Fibroblast of lung (primary cell): ENCODE results near the gene BRINP3. TPM values are rescaled to one million over a fixed set of nuclear protein-coding genes. Genes with fewer than 3 reads are reported as not detected.

Source experiments
- DNase-seq, 2 donors: peaks; one replicate each; pipeline versions ENCODE4 v3.0.0 to v3.0.0-alpha.2; 2010; ENCODE audit warnings: low read depth in 2 of 2
- H2AFZ ChIP-seq: 2 replicates; pipeline ENCODE4 v1.5.1; 2012; ENCODE audit warnings: low read length, control low read depth, inconsistent platforms
- H3K27ac ChIP-seq: 2 replicates; pipeline ENCODE4 v1.5.1; 2011; ENCODE audit warnings: low read length, control low read depth; ENCODE audit not compliant: insufficient read depth
- H3K27me3 ChIP-seq: 2 replicates; pipeline ENCODE4 v1.5.1; 2011; ENCODE audit warnings: mild to moderate bottlenecking, low read length; ENCODE audit not compliant: control insufficient read depth, insufficient read depth
- H3K36me3 ChIP-seq: 2 replicates; pipeline ENCODE4 v1.5.1; 2011; ENCODE audit warnings: low read length; ENCODE audit not compliant: control insufficient read depth, insufficient read depth
- H3K4me1 ChIP-seq: 2 replicates; pipeline ENCODE4 v1.5.1; 2011; ENCODE audit warnings: low read length; ENCODE audit not compliant: control insufficient read depth, insufficient read depth; ENCODE audit errors: extremely low read depth
- H3K4me2 ChIP-seq: 2 replicates; pipeline ENCODE4 v1.5.1; 2011; ENCODE audit warnings: low read length, control low read depth; ENCODE audit not compliant: insufficient read depth; ENCODE audit errors: extremely low read depth
- H3K4me3 ChIP-seq, 4 experiments: fragments of 200-600 bp in 1 of 4; sonication (generic) in 1 of 4; replicated peaks in 1 of 4; 2 replicates each; pipeline ENCODE4 v1.5.1; 2011 to 2016; ENCODE audit warnings: low read length in 4 of 4, low read depth in 3 of 4, mild to moderate bottlenecking in 3 of 4, control low read depth in 2 of 4, inconsistent platforms in 1 of 4, mixed read lengths in 1 of 4; ENCODE audit not compliant: insufficient read depth in 1 of 4; ENCODE audit errors: control extremely low read depth in 1 of 4
- H3K79me2 ChIP-seq: 2 replicates; pipeline ENCODE4 v1.5.1; 2012; ENCODE audit warnings: mild to moderate bottlenecking, low read length, inconsistent platforms; ENCODE audit not compliant: control insufficient read depth, insufficient read depth
- H3K9ac ChIP-seq: 2 replicates; pipeline ENCODE4 v1.5.1; 2011; ENCODE audit warnings: mild to moderate bottlenecking, low read length, control low read depth; ENCODE audit not compliant: insufficient read depth
- H3K9me3 ChIP-seq: 2 replicates; pipeline ENCODE4 v1.5.1; 2012; ENCODE audit warnings: low read depth, low read length; ENCODE audit not compliant: control insufficient read depth, insufficient read depth
- H4K20me1 ChIP-seq: 2 replicates; pipeline ENCODE4 v1.5.1; 2011; ENCODE audit warnings: low read length; ENCODE audit not compliant: control insufficient read depth, insufficient read depth; ENCODE audit errors: extremely low read depth
- EZH2 ChIP-seq: IDR thresholded peaks from 2 replicates; pipeline ENCODE4 v1.5.1; 2012; ENCODE audit warnings: low read length, control low read depth, mild to moderate bottlenecking; ENCODE audit errors: missing control alignments
- polyA plus RNA-seq, 2 donors: library from polyadenylated mRNA; depleted of rRNA in 1 of 2; stranded (reverse) in 1 of 2; unstranded in 1 of 2; fragments of >200 nt; gene quantifications; 2 replicates each; pipeline ENCODE4 v1.2.1, GENCODE V29; 2011 to 2012; ENCODE audit warnings: missing spikeins in 1 of 2
- total RNA-seq: library from RNA; depleted of rRNA; stranded (reverse); fragments of >200 nt; gene quantifications from 2 replicates; pipeline ENCODE4 v1.2.1, GENCODE V29; 2014
- TF ChIP-seq, protein P1 (sequence below), 2 donors: IDR thresholded peaks in 1 of 2; conservative IDR thresholded peaks in 1 of 2; 1 replicate in 1 of 2; 2 replicates in 1 of 2; pipeline ENCODE4 v1.5.1; 2011 to 2012; ENCODE audit warnings: low read length in 2 of 2, control low read depth in 1 of 2, inconsistent platforms in 1 of 2, low read depth in 1 of 2, mild to moderate bottlenecking in 1 of 2

The BRINP3 gene
- total and polyA plus RNA-seq, 2 donors (not counting 1 experiment from before 2014, with no cell fraction given) = 0.26 to 18.8 TPM

DNA sequence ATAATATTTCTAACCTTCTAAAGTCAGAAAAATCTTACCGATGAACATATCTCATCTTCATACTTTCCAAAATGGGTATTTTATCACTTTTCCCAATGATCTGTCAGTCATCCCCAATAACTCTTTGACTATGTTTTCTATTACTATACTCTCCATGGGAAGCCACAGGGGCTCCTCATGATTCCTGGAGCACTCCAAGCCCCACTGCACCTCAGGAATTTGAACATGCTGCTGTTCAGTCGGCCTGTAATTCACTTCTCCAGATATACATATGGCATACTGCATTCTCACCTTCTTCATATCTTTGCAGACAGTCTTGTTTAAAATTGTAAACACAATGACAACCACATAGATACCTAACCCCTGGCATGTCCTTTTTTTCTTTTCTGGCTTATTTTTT lies 333.0 kb downstream of the BRINP3 start:
- no peaks in the 10 kb centered on the region for H3K4me1 ChIP-seq
- H3K36me3 ChIP-seq = no peaks in the 10 kb centered on the region
- no peak overlapping the region for H3K9ac ChIP-seq
- no peak for DNase-seq
- H3K27me3 ChIP-seq = no peaks in the 10 kb centered on the region
- H3K9me3 ChIP-seq = no peaks in the 10 kb centered on the region
- H3K79me2 ChIP-seq = no peaks in the 10 kb centered on the region
- H2AFZ ChIP-seq = no peak overlapping the region
- no peak overlapping the region for H3K27ac ChIP-seq
- H3K4me2 ChIP-seq = no peak overlapping the region
- H3K4me3 ChIP-seq = no peak overlapping the region
- TF ChIP-seq, protein P1, sequence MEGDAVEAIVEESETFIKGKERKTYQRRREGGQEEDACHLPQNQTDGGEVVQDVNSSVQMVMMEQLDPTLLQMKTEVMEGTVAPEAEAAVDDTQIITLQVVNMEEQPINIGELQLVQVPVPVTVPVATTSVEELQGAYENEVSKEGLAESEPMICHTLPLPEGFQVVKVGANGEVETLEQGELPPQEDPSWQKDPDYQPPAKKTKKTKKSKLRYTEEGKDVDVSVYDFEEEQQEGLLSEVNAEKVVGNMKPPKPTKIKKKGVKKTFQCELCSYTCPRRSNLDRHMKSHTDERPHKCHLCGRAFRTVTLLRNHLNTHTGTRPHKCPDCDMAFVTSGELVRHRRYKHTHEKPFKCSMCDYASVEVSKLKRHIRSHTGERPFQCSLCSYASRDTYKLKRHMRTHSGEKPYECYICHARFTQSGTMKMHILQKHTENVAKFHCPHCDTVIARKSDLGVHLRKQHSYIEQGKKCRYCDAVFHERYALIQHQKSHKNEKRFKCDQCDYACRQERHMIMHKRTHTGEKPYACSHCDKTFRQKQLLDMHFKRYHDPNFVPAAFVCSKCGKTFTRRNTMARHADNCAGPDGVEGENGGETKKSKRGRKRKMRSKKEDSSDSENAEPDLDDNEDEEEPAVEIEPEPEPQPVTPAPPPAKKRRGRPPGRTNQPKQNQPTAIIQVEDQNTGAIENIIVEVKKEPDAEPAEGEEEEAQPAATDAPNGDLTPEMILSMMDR (conservative IDR thresholded peaks at IDR 0.05 in 1 of 2, IDR thresholded peaks at IDR 0.05 in 1 of 2; ENCODE audit: low read depth in 1 of 2, low read length in 2 of 2) = no peak
- TF ChIP-seq EZH2 = no peak
- no peaks in the 10 kb centered on the region for H4K20me1 ChIP-seq

DNA sequence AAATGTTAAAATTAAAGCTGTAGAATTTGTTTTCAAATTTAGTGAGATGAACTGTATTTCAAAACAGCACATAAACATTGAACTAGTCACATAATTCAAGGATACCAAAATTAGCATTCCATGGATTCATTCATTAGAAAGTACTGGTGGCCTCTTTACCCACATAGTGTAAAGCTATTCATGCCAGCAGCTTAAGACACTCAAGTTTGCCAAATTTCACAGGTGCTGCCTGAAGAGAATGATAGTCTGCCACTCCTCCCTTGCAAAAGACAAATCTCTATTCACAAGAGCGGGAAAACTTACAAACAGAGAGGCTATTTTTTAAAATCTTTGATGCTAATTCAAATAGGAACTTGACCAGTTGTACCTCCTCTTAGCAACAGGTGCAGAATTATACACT lies 337.0 kb downstream of the BRINP3 start:
- TF ChIP-seq, protein P1 (conservative IDR thresholded peaks at IDR 0.05 in 1 of 2, IDR thresholded peaks at IDR 0.05 in 1 of 2; ENCODE audit: low read depth in 1 of 2, low read length in 2 of 2) = no peak
- TF ChIP-seq EZH2 = no peak
- no peak overlapping the region for H3K4me3 ChIP-seq
- H4K20me1 ChIP-seq = no peaks in the 10 kb centered on the region
- H3K27ac ChIP-seq = no peak overlapping the region
- no peaks in the 10 kb centered on the region for H3K9me3 ChIP-seq
- no peaks in the 10 kb centered on the region for H3K79me2 ChIP-seq
- no peak for DNase-seq
- H3K4me1 ChIP-seq = no peaks in the 10 kb centered on the region
- H3K9ac ChIP-seq = no peak overlapping the region
- H2AFZ ChIP-seq = no peak overlapping the region
- H3K36me3 ChIP-seq = no peaks in the 10 kb centered on the region
- no peaks in the 10 kb centered on the region for H3K27me3 ChIP-seq
- no peak overlapping the region for H3K4me2 ChIP-seq

DNA sequence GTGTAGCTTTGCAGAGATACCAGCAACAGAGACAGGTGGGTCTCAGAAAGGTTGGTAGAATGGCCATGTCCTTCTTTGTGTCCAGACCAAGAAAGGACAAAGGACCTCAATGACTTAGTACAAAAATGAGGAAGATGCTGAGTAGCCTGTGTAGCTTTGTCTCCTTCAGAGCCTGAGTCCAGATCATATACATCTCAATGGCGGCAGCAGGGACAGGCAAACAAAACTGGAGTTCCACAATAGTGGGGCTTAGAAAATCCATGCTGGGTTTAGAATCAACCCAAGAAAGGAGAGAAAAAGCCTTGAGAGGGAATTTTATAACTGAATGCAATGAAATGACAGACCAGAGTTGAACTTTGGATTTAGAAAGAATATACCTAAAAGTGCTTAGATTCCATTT lies 339.0 kb downstream of the BRINP3 start:
- TF ChIP-seq, protein P1 (conservative IDR thresholded peaks at IDR 0.05 in 1 of 2, IDR thresholded peaks at IDR 0.05 in 1 of 2; ENCODE audit: low read depth in 1 of 2, low read length in 2 of 2) = no peak
- no peak for TF ChIP-seq EZH2
- Histone ChIP-seq H3K27me3 (no peaks in the 10 kb centered on the region), H3K4me3 (no peak overlapping the region), H3K36me3 (no peaks in the 10 kb centered on the region), H2AFZ (no peak overlapping the region), H3K9me3 (no peaks in the 10 kb centered on the region), H3K9ac (no peak overlapping the region), H3K27ac (no peak overlapping the region), H4K20me1 (no peaks in the 10 kb centered on the region), H3K4me1 (no peaks in the 10 kb centered on the region), H3K79me2 (no peaks in the 10 kb centered on the region), H3K4me2 (no peak overlapping the region)
- DNase-seq = no peak
